Smooth muscle cell (in vitro differentiated cells): ENCODE data around the gene HBA2. TPM values are rescaled to one million over a fixed set of nuclear protein-coding genes. Genes with fewer than 3 reads are reported as not detected.
"Not testable (repeated sequence)": the region's sequence is repeated elsewhere in the genome, so short reads cannot be mapped to it uniquely, and the experiment has no call there.

Experiments used
- DNase-seq: peaks from one replicate; lab custom pipeline; 2025; ENCODE audit not compliant: unreplicated experiment; lab: John Stamatoyannopoulos, UW
- H2AFZ ChIP-seq: fragments of 200-600 bp; sonication (generic); 2 replicates; pipeline ENCODE4 v1.6.0; 2016; ENCODE audit warnings: antibody characterized with exemption, low read depth, mild to moderate bottlenecking
- H3F3A ChIP-seq: fragments of 200-600 bp; sonication (generic); 2 replicates; pipeline ENCODE4 v1.6.0; 2017; ENCODE audit warnings: antibody characterized with exemption, low read depth
- H3K27ac ChIP-seq: fragments of 200-600 bp; sonication (generic); 2 replicates; pipeline ENCODE4 v1.5.1; 2016; ENCODE audit warnings: low read depth, mild to moderate bottlenecking
- H3K27me3 ChIP-seq: fragments of 200-600 bp; sonication (generic); 2 replicates; pipeline ENCODE4 v1.6.1; 2016; ENCODE audit warnings: low read depth, mild to moderate bottlenecking
- H3K36me3 ChIP-seq: fragments of 200-600 bp; sonication (generic); 2 replicates; pipeline ENCODE4 v1.5.1; 2016; ENCODE audit warnings: low read depth
- H3K4me1 ChIP-seq: fragments of 200-600 bp; sonication (generic); 2 replicates; pipeline ENCODE4 v1.5.1; 2016; ENCODE audit warnings: low read depth
- H3K4me2 ChIP-seq: fragments of 200-600 bp; sonication (generic); 2 replicates; pipeline ENCODE4 v1.6.0; 2016; ENCODE audit warnings: mild to moderate bottlenecking
- H3K4me3 ChIP-seq: fragments of 200-600 bp; sonication (generic); 2 replicates; pipeline ENCODE4 v1.5.1; 2016; ENCODE audit warnings: mild to moderate bottlenecking
- H3K79me2 ChIP-seq: fragments of 200-600 bp; sonication (generic); 2 replicates; pipeline ENCODE4 v1.6.0; 2016; ENCODE audit warnings: low read depth, mild to moderate bottlenecking
- H3K9ac ChIP-seq: fragments of 200-600 bp; sonication (generic); 2 replicates; pipeline ENCODE4 v1.6.0; 2016; ENCODE audit warnings: low read depth
- H3K9me3 ChIP-seq: fragments of 200-600 bp; sonication (generic); replicated peaks from 2 replicates; pipeline ENCODE4 v1.5.1; 2016; ENCODE audit warnings: low read depth
- H4K20me1 ChIP-seq: fragments of 200-600 bp; sonication (generic); 2 replicates; pipeline ENCODE4 v1.6.0; 2016; ENCODE audit warnings: low read depth
- CTCF ChIP-seq: fragments of 200-600 bp; sonication (generic); IDR thresholded peaks from 2 replicates; pipeline ENCODE4 v1.5.1; 2017; ENCODE audit warnings: borderline replicate concordance, mild to moderate bottlenecking, antibody characterized with exemption; ENCODE audit not compliant: insufficient read depth, poor library complexity, severe bottlenecking
- WGBS: methylation state at CpG from one replicate; pipeline ENCODE4 v1.1.7; 2016; ENCODE audit warnings: low lambda C conversion rate; 5-methylcytosine and 5-hydroxymethylcytosine counted together
- polyA plus RNA-seq: library from polyadenylated mRNA; unstranded; fragments of >200 nt; fragmentation: Nextera tagmentation; extraction: Ambion mirVana; gene quantifications from 2 replicates; pipeline ENCODE4 v1.2.1, GENCODE V29; 2016
- total RNA-seq: library from RNA; depleted of rRNA; stranded (reverse); fragments of >200 nt; gene quantifications from 2 replicates; pipeline ENCODE4 v1.2.3, GENCODE V29; 2014

The HBA2 gene
- total and polyA plus RNA-seq, 2 experiments from 2014 or later = not detected

- no peak for TF ChIP-seq CTCF
- Histone ChIP-seq H3K4me1 (peaks cover 5% of the 10 kb centered on the region), H4K20me1 (no peaks in the 10 kb centered on the region), H3K9me3 (no peaks in the 10 kb centered on the region), H3K27me3 (peaks cover 74% of the 10 kb centered on the region), H3K27ac (no peak overlapping the region), H3K4me2 (no peak overlapping the region), H3K4me3 (no peak overlapping the region), H3K9ac (no peak overlapping the region), H3K36me3 (no peaks in the 10 kb centered on the region), H3F3A (no peaks in the 10 kb centered on the region), H2AFZ (no peak overlapping the region), H3K79me2 (no peaks in the 10 kb centered on the region)
- WGBS = 46% methylated on average over 11 of the region's 11 CpGs
- no peak for DNase-seq
Measured at GRCh38 chr16:167122-167690, 5.5 kb upstream of the HBA2 start.

GRCh38 chr16:168424-168823 lies 4.3 kb upstream of the HBA2 start:
- H3K36me3 ChIP-seq = no peaks in the 10 kb centered on the region
- H3K9ac ChIP-seq = no peak overlapping the region
- H3K9me3 ChIP-seq = no peaks in the 10 kb centered on the region
- no peak for TF ChIP-seq CTCF
- H3K27ac ChIP-seq = no peak overlapping the region
- H3K4me2 ChIP-seq = no peak overlapping the region
- no peak overlapping the region for H2AFZ ChIP-seq
- H3F3A ChIP-seq = no peaks in the 10 kb centered on the region
- 84% methylated on average over 6 of the region's 6 CpGs for WGBS
- no peak overlapping the region for H3K4me3 ChIP-seq
- H3K4me1 ChIP-seq = peaks cover 5% of the 10 kb centered on the region
- H3K27me3 ChIP-seq = peaks cover 73% of the 10 kb centered on the region
- no peaks in the 10 kb centered on the region for H4K20me1 ChIP-seq
- no peaks in the 10 kb centered on the region for H3K79me2 ChIP-seq
- DNase-seq = no peak

- Histone ChIP-seq H3K79me2 (no peaks in the 10 kb centered on the region), H2AFZ (no peak overlapping the region), H3K4me3 (no peak overlapping the region), H3K27ac (no peak overlapping the region), H4K20me1 (no peaks in the 10 kb centered on the region), H3K9me3 (no peaks in the 10 kb centered on the region), H3K36me3 (no peaks in the 10 kb centered on the region), H3K4me1 (peaks cover 5% of the 10 kb centered on the region), H3K9ac (no peak overlapping the region), H3F3A (no peaks in the 10 kb centered on the region), H3K27me3 (peaks cover 76% of the 10 kb centered on the region), H3K4me2 (no peak overlapping the region)
- no peak for TF ChIP-seq CTCF
- DNase-seq = no peak
- 51% methylated on average over 3 of the region's 3 CpGs for WGBS
Measured at GRCh38 chr16:169014-169413, 3.7 kb upstream of the HBA2 start.

GRCh38 chr16:170088-170507 lies 2.6 kb upstream of the HBA2 start:
- under 1% methylated on average over 5 of the region's 5 CpGs for WGBS
- DNase-seq, H3K4me2 ChIP-seq, H3K9ac ChIP-seq, H4K20me1 ChIP-seq, H3K27ac ChIP-seq, H3K4me3 ChIP-seq, H3K79me2 ChIP-seq, H2AFZ ChIP-seq, H3F3A ChIP-seq, H3K9me3 ChIP-seq, H3K4me1 ChIP-seq, H3K36me3 ChIP-seq: not testable (repeated sequence)
- peaks cover 83% of the 10 kb centered on the region for H3K27me3 ChIP-seq
